Loucy (cell line): Measurements from ENCODE around the gene PIGQ.

ENCODE experiments used
- CTCF ChIP-seq: fragments of 200-600 bp; sonication (generic); conservative IDR thresholded peaks from 2 replicates; pipeline ENCODE4 v1.5.1; 2014; ENCODE audit warnings: mild to moderate bottlenecking, antibody characterized with exemption, low read length
- EZH2phosphoT487 ChIP-seq: fragments of 200-600 bp; IDR thresholded peaks from 2 replicates; pipeline ENCODE4 v1.6.1; 2018; ENCODE audit warnings: antibody characterized with exemption, mild to moderate bottlenecking, moderate library complexity, borderline replicate concordance

GRCh38 chr16:585351-585750 lies 15.6 kb downstream of the PIGQ start:
- TF ChIP-seq CTCF (no peak), EZH2phosphoT487 (no peak)
